SJSA1 (cell line): ENCODE results near the gene TWIST2. TPM values are rescaled to one million over a fixed set of nuclear protein-coding genes. Genes with fewer than 3 reads are reported as not detected.

Experiments used
- DNase-seq, 2 experiments: peaks; one replicate each; pipeline ENCODE4 v3.0.0-alpha.2; 2015 to 2020; ENCODE audit warnings: low spot score in 2 of 2, low read depth in 1 of 2
- H3K27ac ChIP-seq: fragments of 250-450 bp; sonication (Bioruptor Pico); 2 replicates; pipeline ENCODE4 v1.5.1; 2020; ENCODE audit warnings: mild to moderate bottlenecking, moderate library complexity
- H3K27me3 ChIP-seq: fragments of 250-450 bp; sonication (Bioruptor Pico); replicated peaks from 2 replicates; pipeline ENCODE4 v1.5.1; 2020; ENCODE audit warnings: mild to moderate bottlenecking, moderate library complexity
- H3K36me3 ChIP-seq: fragments of 250-450 bp; sonication (Bioruptor Pico); 2 replicates; pipeline ENCODE4 v1.5.1; 2020; ENCODE audit warnings: mild to moderate bottlenecking
- H3K4me1 ChIP-seq: fragments of 250-450 bp; sonication (Bioruptor Pico); replicated peaks from 2 replicates; pipeline ENCODE4 v1.6.1; 2021; ENCODE audit warnings: mild to moderate bottlenecking
- H3K4me3 ChIP-seq: fragments of 250-450 bp; sonication (Bioruptor Pico); 2 replicates; pipeline ENCODE4 v1.5.1; 2020; ENCODE audit warnings: mild to moderate bottlenecking
- H3K9me3 ChIP-seq: fragments of 250-450 bp; sonication (Bioruptor Pico); replicated peaks from 2 replicates; pipeline ENCODE4 v1.5.1; 2020; ENCODE audit warnings: mild to moderate bottlenecking
- total RNA-seq: library from RNA; depleted of rRNA; stranded (reverse); fragments of >200 nt; shearing (Covaris generic); gene quantifications from 2 replicates; pipeline ENCODE4 v1.2.3, GENCODE V29; 2014

The TWIST2 gene
- total RNA-seq, 1 experiment from 2014 or later, result 32.6 TPM

GRCh38 chr2:238887616-238888015, 39.7 kb downstream of the TWIST2 start:
- no peak for DNase-seq
- Histone ChIP-seq H3K27me3 (no peaks in the 10 kb centered on the region), H3K4me1 (no peaks in the 10 kb centered on the region), H3K27ac (no peak overlapping the region), H3K36me3 (peaks cover 12% of the 10 kb centered on the region), H3K4me3 (no peak overlapping the region), H3K9me3 (no peaks in the 10 kb centered on the region)

DNA sequence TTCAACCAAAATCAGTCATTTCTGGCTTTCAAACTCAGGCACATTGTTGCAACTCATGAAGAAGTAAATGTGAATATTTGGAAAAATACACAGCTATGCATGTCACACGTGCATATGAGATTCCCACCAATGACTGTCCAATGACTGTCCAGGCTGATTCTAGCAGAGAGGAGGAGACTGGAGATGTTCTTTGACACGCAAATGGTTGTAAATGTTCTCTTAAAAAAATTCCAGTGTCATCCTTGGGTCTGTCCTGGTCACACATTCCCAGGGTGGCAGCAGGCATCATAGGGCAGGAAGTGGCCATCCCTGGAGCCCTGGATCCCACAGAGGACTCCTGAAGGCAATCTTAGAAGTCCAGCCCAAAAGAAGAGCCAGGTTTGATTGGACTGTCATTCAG, 40.9 kb downstream of the TWIST2 start:
- Histone ChIP-seq H3K4me1 (no peaks in the 10 kb centered on the region), H3K36me3 (peaks cover 12% of the 10 kb centered on the region), H3K27ac (no peak overlapping the region), H3K9me3 (no peaks in the 10 kb centered on the region), H3K4me3 (no peak overlapping the region), H3K27me3 (no peaks in the 10 kb centered on the region)
- no peak for DNase-seq

GRCh38 chr2:238890131-238890530, 42.2 kb downstream of the TWIST2 start:
- Histone ChIP-seq H3K27ac (no peak overlapping the region), H3K4me1 (no peaks in the 10 kb centered on the region; the same call in 1 of the 2 replicates), H3K4me3 (no peak overlapping the region), H3K9me3 (no peaks in the 10 kb centered on the region), H3K36me3 (peaks cover 12% of the 10 kb centered on the region), H3K27me3 (no peaks in the 10 kb centered on the region)
- DNase-seq, result no peak

GRCh38 chr2:238890618-238891456, 43.0 kb downstream of the TWIST2 start:
- Histone ChIP-seq H3K9me3 (no peaks in the 10 kb centered on the region), H3K36me3 (peaks cover 12% of the 10 kb centered on the region), H3K27ac (no peak overlapping the region), H3K4me3 (no peak overlapping the region), H3K4me1 (peaks cover 6% of the 10 kb centered on the region), H3K27me3 (no peaks in the 10 kb centered on the region)
- DNase-seq, result no peak

GRCh38 chr2:238891457-238892203, 43.7 kb downstream of the TWIST2 start:
- H3K27ac ChIP-seq, result no peak overlapping the region
- DNase-seq, result no peak

DNA sequence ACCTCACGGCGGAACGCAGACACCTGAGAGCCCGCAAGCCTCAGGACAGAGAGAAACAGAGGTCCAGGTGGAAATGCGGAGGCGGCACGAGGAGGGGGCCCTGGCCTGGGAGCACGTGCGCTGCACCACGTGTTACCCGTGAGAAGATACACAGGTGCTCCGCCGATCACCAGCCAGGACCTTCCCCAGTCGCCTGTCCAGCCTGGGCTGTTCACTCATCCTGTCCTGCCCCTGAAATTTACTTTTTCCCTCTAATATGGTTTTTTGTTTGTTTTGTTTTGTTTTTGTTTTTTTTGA, 44.3 kb downstream of the TWIST2 start:
- Histone ChIP-seq H3K9me3 (no peaks in the 10 kb centered on the region), H3K4me3 (no peak overlapping the region), H3K36me3 (peaks cover 7% of the 10 kb centered on the region; the same call in 1 of the 2 replicates), H3K27ac (no peak overlapping the region), H3K27me3 (no peaks in the 10 kb centered on the region), H3K4me1 (peaks cover 10% of the 10 kb centered on the region)
- DNase-seq, result no peak

More at GRCh38 chr2:238891457-238892203, 43.7 kb downstream of the TWIST2 start:
- no peak overlapping the region for H3K4me3 ChIP-seq
- H3K36me3 ChIP-seq, result peaks cover 12% of the 10 kb centered on the region
- peaks cover 10% of the 10 kb centered on the region for H3K4me1 ChIP-seq
- no peaks in the 10 kb centered on the region for H3K9me3 ChIP-seq
- no peaks in the 10 kb centered on the region for H3K27me3 ChIP-seq

GRCh38 chr2:238892796-238893195, 44.9 kb downstream of the TWIST2 start:
- no peak for DNase-seq
- Histone ChIP-seq H3K27ac (no peak overlapping the region), H3K4me1 (peaks cover 10% of the 10 kb centered on the region), H3K4me3 (no peak overlapping the region), H3K9me3 (no peaks in the 10 kb centered on the region), H3K27me3 (no peaks in the 10 kb centered on the region), H3K36me3 (peaks cover 4% of the 10 kb centered on the region; the same call in 1 of the 2 replicates)

DNA sequence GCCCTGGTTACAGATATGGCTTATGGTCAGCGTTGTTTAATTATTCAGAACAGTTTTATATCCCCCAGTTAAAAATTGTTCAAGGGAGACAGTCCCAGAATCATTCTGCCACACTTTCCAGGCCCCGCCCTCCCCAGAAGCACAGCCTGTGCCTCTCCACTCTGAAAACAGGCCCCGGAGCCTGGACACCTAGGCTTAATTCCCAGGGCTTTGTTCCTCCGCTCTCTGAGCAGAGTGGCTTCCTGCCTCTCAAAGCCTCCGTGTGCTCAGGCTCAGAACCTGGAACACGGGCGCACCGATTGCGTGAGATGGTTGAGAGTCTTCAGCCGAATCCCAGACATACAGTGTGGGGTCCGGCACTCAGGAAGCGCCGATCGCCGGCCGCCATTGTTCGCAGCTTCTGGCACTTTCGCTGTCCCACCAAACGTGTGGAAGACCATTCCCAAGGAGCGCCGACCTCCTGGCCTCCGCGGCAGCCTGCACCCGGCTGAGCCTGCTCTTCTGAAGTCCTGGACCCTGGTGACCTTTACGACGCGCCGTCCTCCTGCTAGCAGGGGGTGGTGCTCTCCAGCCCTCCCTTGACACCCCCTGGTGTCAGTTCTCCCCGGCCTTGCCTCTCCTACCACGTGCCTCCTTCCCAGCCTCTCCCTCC, 45.6 kb downstream of the TWIST2 start:
- Histone ChIP-seq H3K27me3 (no peaks in the 10 kb centered on the region), H3K27ac (no peak overlapping the region), H3K4me1 (peaks cover 10% of the 10 kb centered on the region), H3K4me3 (no peak overlapping the region), H3K36me3 (no peaks in the 10 kb centered on the region; the same call in 1 of the 2 replicates), H3K9me3 (no peaks in the 10 kb centered on the region)
- DNase-seq, result no peak

- no peak overlapping the region for H3K4me3 ChIP-seq
- peaks cover 10% of the 10 kb centered on the region for H3K4me1 ChIP-seq
- no peaks in the 10 kb centered on the region for H3K36me3 ChIP-seq
- H3K27ac ChIP-seq, result no peak overlapping the region
- no peaks in the 10 kb centered on the region for H3K27me3 ChIP-seq
- H3K9me3 ChIP-seq, result no peaks in the 10 kb centered on the region
- no peak for DNase-seq
These were observed 46.5 kb downstream of the TWIST2 start for GRCh38 chr2:238894226-238894949.

- H3K27ac ChIP-seq, result no peak overlapping the region
- peaks cover 10% of the 10 kb centered on the region for H3K4me1 ChIP-seq
- no peaks in the 10 kb centered on the region for H3K27me3 ChIP-seq
- no peak for DNase-seq
- no peaks in the 10 kb centered on the region for H3K9me3 ChIP-seq
- no peak overlapping the region for H3K4me3 ChIP-seq
- no peaks in the 10 kb centered on the region for H3K36me3 ChIP-seq
These were observed 47.0 kb downstream of the TWIST2 start for GRCh38 chr2:238894950-238895298.

DNA sequence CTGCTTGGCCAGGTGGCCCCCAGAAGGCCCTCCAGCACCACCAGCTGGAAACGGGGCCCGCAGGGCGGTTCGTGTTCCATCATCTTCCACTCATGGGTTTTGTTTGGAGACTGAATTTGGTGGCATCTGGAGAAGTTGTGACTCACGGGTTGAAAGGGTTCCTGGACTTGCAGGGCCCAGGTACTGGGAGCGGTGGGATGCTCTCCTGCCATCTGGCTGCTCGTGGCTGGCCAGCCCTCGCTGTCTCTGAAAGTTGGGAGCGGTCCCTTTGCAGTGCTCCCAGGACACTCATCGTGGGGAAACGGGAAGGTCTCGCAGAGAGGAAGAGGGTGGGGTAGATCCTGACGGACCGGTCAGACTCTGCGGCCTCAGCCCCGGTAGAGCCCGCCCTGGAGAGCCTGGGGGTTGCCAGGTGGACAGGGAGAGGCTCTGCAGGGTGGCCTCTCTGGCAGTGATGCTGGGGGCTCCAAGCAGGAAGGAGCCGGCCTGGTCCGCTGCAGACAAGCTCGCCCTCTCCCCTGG, 47.5 kb downstream of the TWIST2 start:
- Histone ChIP-seq H3K27ac (no peak overlapping the region), H3K4me1 (peaks cover 10% of the 10 kb centered on the region), H3K36me3 (no peaks in the 10 kb centered on the region), H3K4me3 (no peak overlapping the region), H3K9me3 (no peaks in the 10 kb centered on the region), H3K27me3 (no peaks in the 10 kb centered on the region)
- DNase-seq, result no peak

- H3K36me3 ChIP-seq, result no peaks in the 10 kb centered on the region
- no peaks in the 10 kb centered on the region for H3K27me3 ChIP-seq
- H3K4me1 ChIP-seq, result peaks cover 10% of the 10 kb centered on the region
- no peak overlapping the region for H3K4me3 ChIP-seq
- no peak overlapping the region for H3K27ac ChIP-seq
- DNase-seq, result no peak
- H3K9me3 ChIP-seq, result no peaks in the 10 kb centered on the region
These were observed 48.2 kb downstream of the TWIST2 start for GRCh38 chr2:238895891-238896600.

DNA sequence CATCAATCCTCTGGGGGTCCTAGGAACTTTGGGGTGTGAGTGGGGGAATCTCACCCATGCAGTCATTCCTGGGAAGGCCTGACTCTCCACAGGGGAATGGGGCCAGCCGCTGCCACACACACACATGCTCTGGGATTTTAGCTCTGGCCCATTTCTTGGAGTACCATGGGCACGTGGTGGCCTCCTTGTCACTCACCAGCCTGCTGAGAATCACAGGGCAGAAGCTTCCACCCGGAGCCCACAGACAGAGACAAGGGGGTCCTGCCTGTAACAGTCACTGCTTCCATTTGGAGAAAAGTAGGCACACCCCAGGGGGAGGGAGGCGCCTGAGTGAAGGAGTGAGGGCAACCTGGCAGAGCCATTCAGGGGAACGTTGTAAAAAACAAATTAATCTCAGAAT, 48.8 kb downstream of the TWIST2 start:
- H3K4me1 ChIP-seq, result peaks cover 10% of the 10 kb centered on the region
- no peaks in the 10 kb centered on the region for H3K27me3 ChIP-seq
- H3K4me3 ChIP-seq, result no peak overlapping the region
- no peak for DNase-seq
- H3K9me3 ChIP-seq, result no peaks in the 10 kb centered on the region
- no peak overlapping the region for H3K27ac ChIP-seq
- H3K36me3 ChIP-seq, result no peaks in the 10 kb centered on the region
